Measurements from ENCODE around the gene KLRD1. TPM values are rescaled to one million over a fixed set of nuclear protein-coding genes. Genes with fewer than 3 reads are reported as not detected.
"Not testable (repeated sequence)": the region's sequence is repeated elsewhere in the genome, so short reads cannot be mapped to it uniquely, and the experiment has no call there.

Gene KLRD1
- total and polyA plus RNA-seq, 12 donors = 0.10 to 3.1 (median 0.68) TPM

- WGBS, 4 donors = 81 to 100% (median 91%) methylated on average over 2 of the region's 2 CpGs
- H3K36me3 ChIP-seq (replicated peaks in 1 of 2) = no peaks in the 10 kb centered on the region
- no peaks in the 10 kb centered on the region for H3K4me1 ChIP-seq (replicated peaks in 1 of 2)
- H3K9me3 ChIP-seq (replicated peaks in 1 of 3) = no peaks in the 10 kb centered on the region
- H3K4me3 ChIP-seq = no peak overlapping the region
- TF ChIP-seq POLR2A (IDR thresholded peaks at IDR 0.05) (no peak), CTCF (IDR thresholded peaks at IDR 0.05) (no peak)
- DNase-seq = no peak
- no peak overlapping the region for H3K27ac ChIP-seq
- H3K27me3 ChIP-seq = no peaks in the 10 kb centered on the region
- intact Hi-C loops (cut with DNase I) = no loop called here
These were observed 11.7 kb downstream of the KLRD1 start for GRCh38 chr12:10319388-10319787.

GRCh38 chr12:10320643-10321042, 13.0 kb downstream of the KLRD1 start:
- intact Hi-C loops (cut with DNase I) = no loop called here
- Histone ChIP-seq H3K9me3 (replicated peaks in 1 of 3) (no peaks in the 10 kb centered on the region), H3K36me3 (replicated peaks in 1 of 2) (no peaks in the 10 kb centered on the region), H3K4me3 (no peak overlapping the region), H3K27me3 (no peaks in the 10 kb centered on the region), H3K4me1 (replicated peaks in 1 of 2) (no peaks in the 10 kb centered on the region), H3K27ac (no peak overlapping the region)
- no peak for TF ChIP-seq CTCF (IDR thresholded peaks at IDR 0.05)
- no peak for TF ChIP-seq POLR2A (IDR thresholded peaks at IDR 0.05)
- no peak for DNase-seq
- WGBS, 4 donors = 81 to 85% (median 82%) methylated on average over 1 of the region's 1 CpG

DNA sequence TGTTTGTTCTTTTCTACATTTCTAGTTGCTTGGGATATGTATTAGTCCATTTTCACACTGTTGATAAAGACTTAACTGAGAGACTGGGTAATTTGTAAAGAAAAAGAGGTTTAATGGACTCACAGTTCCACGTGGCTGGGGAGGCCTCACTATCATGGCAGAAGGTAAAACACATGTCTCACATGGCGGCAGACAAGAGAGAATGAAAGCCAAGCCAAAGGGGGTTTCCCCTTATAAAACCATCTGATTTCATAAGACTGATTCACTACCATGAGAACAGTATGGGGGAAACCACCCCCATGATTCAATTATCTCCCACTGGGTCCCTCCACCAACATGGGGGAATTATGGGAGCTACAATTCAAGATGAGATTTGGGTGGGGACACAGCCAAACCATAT, 21.0 kb downstream of the KLRD1 start:
- not testable (repeated sequence) for H3K4me1 ChIP-seq (replicated peaks in 1 of 2); DNase-seq; H3K27ac ChIP-seq; H3K4me3 ChIP-seq; H3K27me3 ChIP-seq; H3K9me3 ChIP-seq (replicated peaks in 1 of 3); H3K36me3 ChIP-seq (replicated peaks in 1 of 2)
- intact Hi-C loops (cut with DNase I) = loop anchor here in 1 of 2 donors (5.0 kb wide), 1 partner anchor 234 kb away; no protein-coding TSS in a partner anchor
- 75 to 88% (median 80%) methylated on average over 2 of the region's 2 CpGs for WGBS, 4 donors

DNA sequence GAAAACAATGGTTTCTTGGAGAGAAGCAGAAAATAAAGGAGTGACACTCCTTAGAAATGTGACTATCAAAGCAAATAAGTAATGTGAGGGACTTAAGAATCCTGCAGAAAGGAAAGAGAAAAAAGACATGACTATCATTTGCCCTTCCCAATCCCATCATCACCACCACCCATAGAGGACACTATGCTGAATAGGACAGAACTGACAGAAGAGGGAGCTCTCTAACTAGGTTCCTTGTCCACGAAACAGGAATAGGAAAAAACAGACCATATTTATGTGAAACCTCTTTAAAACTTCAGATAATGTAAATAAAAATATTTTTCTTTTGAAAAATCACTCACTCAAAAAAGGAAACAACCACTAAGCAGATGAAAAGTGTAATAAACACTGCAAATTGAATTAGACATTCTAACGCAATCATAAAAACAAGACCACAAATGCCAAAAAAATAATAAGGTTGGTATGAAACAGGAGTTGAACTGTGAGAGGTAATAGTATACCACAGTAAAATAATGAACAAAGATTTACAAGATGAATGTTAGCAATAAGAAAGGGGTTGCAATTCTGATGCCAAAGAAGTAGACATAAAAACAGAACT, 24.1 kb downstream of the KLRD1 start:
- H3K27me3 ChIP-seq = no peaks in the 10 kb centered on the region
- H3K36me3 ChIP-seq (replicated peaks in 1 of 2) = no peaks in the 10 kb centered on the region
- intact Hi-C loops (cut with DNase I) = loop anchor here in 1 of 2 donors (10.0 kb wide), 1 partner anchor 233 kb away; no protein-coding TSS in a partner anchor
- peak in 2 of 7 donors; percentile 9 to 12 for DNase-seq
- H3K4me3 ChIP-seq = no peak overlapping the region
- WGBS, 4 donors = 33 to 43% (median 39%) methylated on average over 2 of the region's 2 CpGs
- no peak overlapping the region for H3K27ac ChIP-seq
- H3K9me3 ChIP-seq (replicated peaks in 1 of 3) = no peaks in the 10 kb centered on the region
- TF ChIP-seq POLR2A (IDR thresholded peaks at IDR 0.05) (no peak), CTCF (IDR thresholded peaks at IDR 0.05) (peak; percentile 44 to 84 (median 72))
- no peaks in the 10 kb centered on the region for H3K4me1 ChIP-seq (replicated peaks in 1 of 2)

- H3K36me3 ChIP-seq (replicated peaks in 1 of 2); H3K4me3 ChIP-seq; H3K27me3 ChIP-seq; H3K9me3 ChIP-seq (replicated peaks in 1 of 3); H3K27ac ChIP-seq; DNase-seq; H3K4me1 ChIP-seq (replicated peaks in 1 of 2): not testable (repeated sequence)
- WGBS, 4 donors = 60 to 69% (median 66%) methylated on average over 3 to 4 of the region's 4 CpGs
- intact Hi-C loops (cut with DNase I) = loop anchor here in 1 of 2 donors (10.0 kb wide), 1 partner anchor 229 kb away; no protein-coding TSS in a partner anchor
These were observed 28.5 kb downstream of the KLRD1 start for GRCh38 chr12:10336196-10336595.

DNA sequence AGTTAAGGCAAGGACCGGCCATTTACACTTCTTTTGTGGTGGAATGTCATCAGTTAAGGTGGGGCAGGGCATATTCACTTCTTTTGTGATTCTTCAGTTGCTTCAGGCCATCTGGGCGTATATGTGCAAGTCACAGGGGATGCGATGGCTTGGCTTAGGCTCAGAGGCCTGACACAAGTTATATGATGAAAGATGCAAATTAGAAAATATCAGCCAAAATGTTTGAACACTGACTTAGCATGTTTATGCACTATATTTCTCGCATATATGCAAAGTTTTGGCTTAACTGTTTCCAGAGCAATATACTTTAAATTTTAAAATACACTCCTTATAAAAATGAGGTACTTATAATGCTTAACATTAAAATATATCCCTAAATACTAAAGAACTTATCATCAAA, 30.8 kb downstream of the KLRD1 start:
- H3K27ac ChIP-seq; H3K4me3 ChIP-seq; DNase-seq; H3K9me3 ChIP-seq (replicated peaks in 1 of 3); H3K27me3 ChIP-seq; H3K36me3 ChIP-seq (replicated peaks in 1 of 2); H3K4me1 ChIP-seq (replicated peaks in 1 of 2): not testable (repeated sequence)
- intact Hi-C loops (cut with DNase I) = loop anchor here in 1 of 2 donors (10.0 kb wide), 1 partner anchor 226 kb away; no protein-coding TSS in a partner anchor
- WGBS, 4 donors = 73 to 95% (median 82%) methylated on average over 4 of the region's 4 CpGs

Measured in adrenal gland (tissue), 12 donors.